HG03565 (cell line): ENCODE measurements around the gene RFLNA.

Experiments used
- ATAC-seq: cut with Tn5 transposase; IDR thresholded peaks from one replicate; pipeline ENCODE4 v1.9.1; 2021; ENCODE audit warnings: mild to moderate bottlenecking, moderate library complexity; ENCODE audit not compliant: unreplicated experiment

The RFLNA gene

DNA sequence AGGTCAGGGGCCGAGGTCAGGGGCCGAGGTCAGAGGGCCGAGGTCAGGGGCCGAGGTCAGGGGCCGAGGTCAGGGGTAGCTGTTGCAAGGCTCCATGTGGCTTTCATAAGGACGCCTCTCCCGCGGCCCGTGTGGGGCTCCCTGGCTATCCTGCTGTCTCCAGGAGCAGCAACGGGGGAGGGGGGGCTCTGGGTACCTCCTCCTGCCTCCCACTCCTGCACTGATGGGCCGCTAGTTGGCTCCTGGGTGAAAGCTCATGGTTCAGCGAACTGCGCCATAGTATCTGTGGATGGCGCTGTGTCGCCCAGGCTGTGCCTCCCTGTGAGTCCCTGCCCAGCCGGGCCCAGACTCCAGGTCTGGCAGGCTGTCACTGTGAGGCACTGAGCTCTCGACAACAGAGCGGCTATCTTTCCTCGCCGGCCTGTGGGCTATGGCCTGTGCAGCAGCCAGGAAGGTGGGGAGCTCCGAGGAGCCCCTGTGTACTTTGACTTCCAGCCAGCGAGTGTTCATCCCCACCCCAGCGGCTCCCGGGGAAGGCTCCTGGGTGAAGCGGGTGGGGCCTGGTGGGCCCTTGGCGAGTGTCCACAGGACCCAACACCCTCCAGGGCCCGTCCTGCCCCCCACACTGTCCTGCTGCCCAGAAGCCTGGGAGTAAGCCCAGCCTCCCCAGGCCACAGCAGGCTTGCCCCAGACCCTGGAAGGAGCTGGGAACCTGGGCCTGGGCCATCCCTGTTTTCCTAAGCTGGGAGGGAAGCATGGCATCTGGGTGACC lies 8.1 kb downstream of the RFLNA start:
- no peak for ATAC-seq

DNA sequence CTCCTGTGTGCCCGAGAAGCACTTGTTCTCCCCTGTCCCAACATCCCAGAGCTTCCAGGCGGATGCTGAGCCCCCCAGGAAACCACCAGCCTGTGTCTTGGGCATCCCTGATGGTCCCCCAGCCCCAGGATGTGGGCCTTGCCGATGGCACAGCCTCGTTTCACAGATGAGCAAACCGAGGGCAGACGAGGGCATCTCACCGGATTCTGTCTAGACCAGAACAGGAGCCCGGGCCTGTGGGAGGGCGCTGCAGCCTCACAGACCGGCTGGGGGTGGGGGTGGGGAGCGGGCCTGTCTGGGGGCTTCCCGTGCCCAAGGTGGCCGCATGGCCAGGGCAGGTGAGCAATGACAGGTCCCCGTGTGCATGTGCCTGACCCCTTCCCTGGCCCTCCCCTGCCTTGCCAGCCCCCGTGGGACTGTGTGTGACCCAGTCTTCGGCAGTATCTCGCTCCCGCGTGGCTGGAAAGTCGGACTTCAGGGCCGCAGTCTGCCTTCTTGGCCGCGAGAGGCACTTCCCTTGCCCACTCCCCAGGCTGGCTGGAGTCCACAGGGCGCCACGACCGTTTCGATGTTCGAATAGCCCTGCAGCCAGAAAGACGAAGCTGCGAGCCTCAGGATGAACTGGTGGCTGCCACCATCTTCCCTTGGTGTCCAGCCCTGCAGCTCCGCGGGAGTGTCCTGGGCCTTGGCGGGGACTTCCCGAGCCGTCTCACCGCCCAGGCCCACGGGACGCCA lies 8.9 kb downstream of the RFLNA start:
- ATAC-seq = no peak

DNA sequence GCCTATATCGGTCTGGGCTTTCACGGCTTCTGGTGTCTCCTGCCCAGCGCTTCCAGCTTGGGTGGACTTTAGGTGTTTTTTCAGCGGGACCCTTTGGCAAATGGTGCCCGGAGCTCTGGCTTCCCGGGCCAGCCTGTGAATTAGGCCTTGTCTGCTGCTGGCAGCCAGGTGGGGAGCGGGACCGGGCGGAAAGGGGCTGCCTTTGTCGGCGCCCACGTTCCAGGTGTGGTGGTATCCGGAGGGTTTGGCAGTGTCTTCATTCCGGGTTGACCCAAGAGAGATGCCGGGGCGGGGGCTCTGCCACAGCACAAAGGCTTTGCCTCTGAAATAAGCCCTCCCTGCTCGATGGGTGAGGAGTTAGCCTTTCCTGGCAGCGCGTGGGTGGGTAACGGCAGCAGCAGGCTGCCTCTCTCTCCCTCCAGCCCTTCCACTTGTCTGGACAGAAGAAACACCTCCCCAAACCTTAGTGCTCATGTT lies 9.5 kb downstream of the RFLNA start:
- ATAC-seq = no peak

DNA sequence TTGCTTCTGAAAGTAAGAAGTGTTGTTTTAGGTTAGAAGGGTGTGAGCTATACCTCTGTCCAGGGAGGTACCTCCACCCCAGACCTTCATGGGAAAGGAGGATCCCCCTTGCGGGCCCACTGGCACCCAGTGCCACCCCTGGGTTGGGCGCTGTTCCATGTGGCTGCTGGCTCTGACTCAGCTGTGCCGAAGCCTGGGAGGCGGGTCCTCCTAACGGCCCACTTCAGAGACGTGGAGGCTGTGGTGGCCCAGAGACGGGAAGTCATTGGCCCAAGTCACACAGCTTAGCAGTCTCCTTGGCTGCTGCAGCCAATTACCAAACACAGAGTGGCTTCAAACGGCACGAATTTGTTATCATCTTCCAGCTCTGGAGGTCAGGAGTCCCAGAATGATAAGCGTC lies 10.2 kb downstream of the RFLNA start:
- ATAC-seq = no peak

DNA sequence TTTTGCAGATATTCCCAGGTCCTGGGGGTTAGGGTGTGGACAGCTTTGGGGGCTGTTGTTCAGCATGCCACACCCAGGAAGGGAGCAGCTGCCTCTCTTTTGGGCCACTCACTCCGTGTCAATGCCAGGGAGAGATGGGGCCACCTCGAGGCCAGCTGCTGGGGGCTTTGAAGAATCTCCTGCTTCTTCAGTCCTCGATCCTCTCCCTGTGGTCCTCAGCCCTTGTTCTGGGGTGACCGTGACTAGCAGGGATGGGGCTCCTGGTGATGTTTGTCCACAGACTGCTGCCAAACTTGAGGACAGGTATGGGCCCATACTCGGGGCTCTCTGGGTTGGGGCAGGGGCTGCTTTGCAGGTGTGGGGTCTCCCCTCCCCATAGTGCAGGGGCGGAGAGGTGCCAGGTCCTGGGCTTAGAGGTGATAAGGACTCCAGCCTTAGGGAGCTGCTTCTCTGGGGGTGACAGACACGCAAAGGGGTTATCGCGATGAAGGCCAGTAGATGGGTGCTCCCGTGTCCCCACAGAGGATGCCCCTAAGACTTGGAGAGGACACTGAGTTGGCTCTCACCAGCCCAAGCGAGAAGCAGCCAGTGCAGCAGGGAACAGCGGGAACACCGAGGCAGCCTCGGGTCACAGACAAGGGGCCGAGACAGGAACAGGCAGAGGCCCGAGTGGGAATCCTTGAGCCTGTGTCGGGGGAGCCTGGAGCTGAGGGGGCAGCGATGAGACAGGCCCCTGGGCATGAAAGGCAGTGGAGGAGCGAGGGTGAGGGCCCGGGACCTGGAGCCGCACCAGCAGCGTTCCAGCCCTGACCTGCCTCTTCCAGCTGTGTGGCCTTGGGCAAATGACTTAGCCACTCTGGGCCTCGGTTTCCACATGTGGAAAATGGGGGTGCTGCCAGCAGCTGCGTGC lies 11.1 kb downstream of the RFLNA start:
- ATAC-seq = no peak

DNA sequence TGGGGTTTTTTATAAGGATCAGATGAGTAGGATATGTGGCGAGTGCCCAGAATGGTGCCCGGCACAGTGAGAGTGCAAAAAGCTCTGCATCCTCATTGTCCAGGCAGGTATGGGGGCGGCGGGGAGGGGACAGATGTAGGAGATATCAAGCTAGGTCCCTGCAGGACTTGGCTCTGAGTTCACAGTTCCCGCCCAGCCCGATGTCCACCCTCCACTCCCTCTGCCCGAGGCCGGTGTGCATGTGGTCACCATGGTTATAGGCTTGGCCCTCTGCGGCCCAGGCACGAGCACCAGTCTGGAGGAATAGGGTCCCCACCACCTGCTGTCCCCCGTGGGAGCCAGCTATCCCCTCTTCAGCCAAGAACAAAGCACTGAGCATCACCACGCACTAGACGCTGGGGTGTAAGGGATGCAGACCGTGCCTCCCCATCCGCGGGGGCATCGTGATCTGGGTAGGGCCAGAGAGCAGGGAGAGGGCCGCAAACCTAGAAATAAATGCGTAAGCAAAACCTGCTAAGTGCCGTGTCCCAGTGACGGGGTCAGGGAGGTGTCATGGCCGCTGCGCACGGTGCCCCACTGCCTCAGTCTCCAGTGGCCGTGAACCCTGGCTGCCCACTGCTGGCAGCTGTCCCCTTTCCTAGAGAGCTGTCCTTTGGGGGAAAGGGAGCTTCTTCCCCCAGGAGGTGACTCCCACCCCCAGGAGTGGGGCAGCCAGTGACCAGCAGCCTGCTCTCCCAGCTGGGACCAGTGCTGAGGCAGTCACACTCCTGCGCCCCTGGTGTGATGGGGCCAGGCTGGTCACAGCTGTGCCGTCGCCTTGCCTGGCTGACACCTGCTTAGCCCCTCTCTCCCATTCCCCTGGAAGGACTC lies 12.0 kb downstream of the RFLNA start:
- ATAC-seq = no peak

DNA sequence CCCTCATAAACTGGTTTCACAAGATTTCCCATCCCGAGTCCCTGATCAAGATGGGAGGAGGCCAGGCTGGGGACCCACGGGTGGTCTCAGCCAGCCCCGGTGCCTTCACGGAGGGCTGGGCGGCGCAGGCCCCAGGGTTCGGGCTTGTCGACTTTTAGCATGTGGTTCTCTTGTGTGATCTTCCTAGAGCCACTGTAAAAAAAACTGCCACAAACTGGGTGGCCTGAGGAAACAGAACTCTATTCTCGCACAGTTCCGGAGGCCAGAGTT lies 12.6 kb downstream of the RFLNA start:
- ATAC-seq = no peak

DNA sequence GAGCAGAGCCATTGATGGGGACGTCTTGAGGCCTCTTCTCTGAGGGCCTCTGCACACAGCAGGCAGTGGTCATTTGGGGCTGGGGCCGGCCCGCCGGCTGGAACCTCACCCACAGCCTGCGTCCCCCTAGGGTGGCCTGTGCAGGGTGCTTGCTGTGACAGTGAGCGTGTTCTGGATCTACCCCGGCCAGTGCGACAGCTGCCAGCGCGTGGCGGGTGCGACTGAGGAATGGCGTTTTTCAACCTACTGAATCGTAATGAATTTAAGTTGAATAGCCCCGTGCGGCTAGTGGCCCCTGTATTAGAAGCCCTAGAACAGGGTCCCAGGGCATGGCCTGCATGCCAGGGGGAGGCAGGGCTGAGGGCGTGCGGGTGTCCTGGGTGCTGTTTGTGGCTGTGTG lies 13.8 kb downstream of the RFLNA start:
- no peak for ATAC-seq

DNA sequence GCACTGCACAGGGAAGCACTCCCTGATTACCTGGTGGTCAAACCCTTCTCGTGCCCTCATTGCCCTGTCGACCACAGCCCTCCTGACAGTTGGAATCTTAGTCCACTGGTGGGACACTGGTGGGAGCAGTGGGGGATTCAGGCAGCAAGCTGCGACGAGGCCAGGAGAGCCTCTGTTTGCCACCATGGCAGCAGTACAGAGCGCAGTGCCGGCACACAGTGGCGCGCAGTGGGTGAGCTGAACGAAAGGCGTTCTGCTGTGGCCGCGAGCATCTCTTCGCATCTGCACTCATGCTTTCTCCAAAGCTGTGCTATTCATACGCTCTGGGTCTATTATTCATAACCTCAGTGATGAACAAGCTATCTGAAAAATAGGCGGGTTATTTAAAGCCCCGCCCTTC lies 14.3 kb downstream of the RFLNA start:
- ATAC-seq = no peak

DNA sequence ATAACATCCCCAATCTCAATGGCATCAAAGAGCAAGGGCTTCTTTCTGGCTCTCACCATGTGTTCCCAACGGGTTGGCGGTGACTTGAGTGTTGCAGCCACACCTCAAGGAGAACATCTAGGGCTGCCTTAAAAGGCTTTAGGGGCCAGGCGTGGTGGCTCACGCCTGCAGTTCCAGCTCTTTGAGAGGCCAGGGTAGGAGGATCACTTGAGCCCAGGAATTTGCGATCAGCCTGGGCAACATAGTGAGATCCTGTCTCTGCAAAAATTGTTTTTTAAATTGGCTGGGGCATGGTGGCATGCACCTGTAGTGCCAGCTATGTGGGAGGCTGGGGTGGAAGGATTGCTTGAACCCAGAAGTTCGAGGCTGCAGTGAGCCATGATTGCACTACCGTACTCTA lies 14.9 kb downstream of the RFLNA start:
- no peak for ATAC-seq

DNA sequence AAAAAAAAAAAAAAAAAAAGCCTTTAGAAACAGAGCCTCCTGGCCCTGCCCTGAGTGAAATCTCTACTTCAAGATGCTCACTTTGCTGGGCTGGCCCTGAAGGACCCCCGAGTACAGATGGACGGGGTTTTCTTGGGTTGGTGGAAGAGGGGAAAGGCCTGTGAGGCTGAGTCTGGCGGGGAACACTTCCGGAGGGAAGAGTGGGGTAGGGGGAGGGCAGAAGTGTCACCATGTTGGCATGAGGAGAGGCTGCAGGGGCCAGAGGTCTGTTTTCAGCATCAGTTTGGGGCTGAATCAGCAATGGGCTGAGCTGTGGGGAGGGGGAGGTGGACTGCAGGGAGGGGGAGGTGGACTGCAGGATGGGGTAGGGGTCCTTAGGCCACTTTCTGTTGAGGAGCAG lies 15.3 kb downstream of the RFLNA start:
- ATAC-seq = no peak

DNA sequence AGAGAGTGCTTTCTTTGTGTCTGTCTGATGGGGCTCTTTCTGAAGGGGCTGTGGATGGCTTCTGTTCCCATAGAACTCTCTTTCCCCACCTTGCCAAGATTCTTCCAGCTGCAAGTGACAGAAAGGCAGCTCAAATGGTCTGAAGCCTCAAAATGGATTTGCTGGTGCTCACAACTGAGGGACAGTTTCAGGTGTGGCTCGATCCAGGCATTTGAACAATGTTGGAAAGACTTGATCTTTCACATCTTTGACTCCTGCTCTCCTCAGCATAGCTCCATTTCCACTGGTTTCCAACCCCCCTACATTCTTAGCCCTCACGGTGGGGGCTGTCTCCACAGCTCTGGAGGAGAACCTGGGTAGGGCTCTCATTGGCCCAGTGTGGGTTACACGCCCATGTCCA lies 15.9 kb downstream of the RFLNA start:
- ATAC-seq = no peak

DNA sequence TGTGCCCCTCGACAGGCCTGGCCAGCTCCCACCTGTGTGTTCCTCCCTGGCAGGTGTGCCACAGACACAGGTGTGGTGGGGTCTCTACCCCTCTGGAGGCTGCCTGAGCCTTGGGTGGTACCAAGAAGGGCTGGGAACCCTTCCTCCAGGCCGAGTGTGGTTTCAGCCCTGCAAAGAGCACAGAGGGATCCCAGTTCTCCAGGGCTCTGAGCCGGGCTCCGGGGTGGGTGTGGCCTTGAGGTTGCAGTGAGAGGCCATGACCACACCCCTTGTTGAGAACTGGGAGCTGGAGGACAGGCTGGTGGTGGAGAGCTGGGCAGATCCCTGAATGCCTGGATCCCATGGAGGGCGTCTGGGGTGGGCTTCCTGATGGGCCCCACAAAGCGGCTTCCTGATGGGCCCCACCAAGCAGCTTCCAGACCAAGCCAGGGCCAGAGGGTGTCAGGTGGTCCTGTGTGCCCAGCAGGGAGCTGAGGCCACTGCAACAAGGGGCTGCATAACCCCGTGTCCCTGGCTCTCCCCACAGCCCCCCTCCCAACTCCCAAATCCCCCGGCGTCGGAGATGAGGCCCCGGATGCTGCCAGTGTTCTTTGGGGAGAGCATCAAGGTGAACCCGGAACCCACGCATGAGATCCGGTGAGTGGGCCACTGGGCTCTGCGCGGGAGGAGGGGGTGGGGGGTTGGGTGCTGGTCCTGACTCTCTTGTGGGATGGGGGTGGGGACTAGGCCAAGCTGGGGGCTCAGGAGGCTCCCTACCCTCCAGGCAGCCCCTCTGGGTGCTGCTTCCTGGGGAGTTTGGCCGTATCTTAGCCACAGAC lies 16.6 kb downstream of the RFLNA start:
- no peak for ATAC-seq

DNA sequence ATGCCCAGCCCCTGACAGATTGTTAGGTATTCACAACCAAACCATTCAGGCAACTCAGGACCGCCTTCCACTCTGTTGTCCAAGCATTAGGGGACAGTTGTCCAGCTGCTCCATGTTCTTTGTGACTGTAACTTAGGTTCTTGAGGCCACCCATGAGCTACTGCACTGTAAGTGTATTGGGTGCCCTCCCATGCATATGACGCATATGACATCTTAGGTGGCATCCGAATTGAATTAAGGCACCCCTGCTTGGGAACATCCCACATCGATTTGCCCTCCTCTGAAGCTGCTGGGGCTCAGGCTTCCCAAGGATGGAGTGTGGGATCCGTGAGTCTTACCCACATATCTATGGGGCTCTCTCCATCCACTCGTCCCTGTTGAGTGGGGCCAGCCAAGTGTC lies 17.7 kb downstream of the RFLNA start:
- ATAC-seq = no peak

DNA sequence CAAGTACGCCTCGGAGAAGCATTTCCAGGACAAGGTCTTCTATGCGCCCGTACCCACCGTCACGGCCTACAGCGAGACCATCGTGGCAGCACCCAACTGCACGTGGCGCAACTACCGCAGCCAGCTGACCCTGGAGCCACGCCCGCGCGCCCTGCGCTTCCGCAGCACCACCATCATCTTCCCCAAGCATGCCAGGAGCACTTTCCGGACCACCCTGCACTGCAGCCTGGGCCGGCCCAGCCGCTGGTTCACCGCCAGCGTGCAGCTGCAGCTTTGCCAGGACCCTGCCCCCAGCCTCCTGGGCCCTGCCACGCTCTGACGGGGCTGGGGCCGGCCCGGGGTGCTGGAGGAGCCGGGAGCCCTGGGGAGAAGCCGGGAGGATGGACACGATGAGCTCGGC lies 19.3 kb downstream of the RFLNA start:
- no peak for ATAC-seq

DNA sequence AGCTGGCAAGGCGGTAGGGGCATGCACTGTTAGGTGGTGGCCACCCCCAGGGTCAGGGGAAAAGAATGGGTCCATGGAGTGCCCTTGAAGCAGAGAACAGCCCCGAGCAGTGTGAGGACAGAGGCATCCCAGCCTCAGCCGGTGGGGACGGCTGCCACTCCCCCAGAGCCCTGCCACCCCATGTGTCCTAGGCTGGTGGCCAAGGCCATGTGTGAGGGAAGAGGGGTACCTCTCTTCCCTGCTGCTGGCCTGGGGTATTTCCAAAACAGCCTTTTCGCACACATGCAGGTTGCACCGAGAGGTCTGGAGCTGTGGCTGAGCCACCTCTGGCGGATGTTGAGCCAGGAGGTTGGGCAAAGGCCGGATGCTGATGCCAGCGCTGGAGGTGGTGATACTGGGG lies 19.9 kb downstream of the RFLNA start:
- no peak for ATAC-seq

DNA sequence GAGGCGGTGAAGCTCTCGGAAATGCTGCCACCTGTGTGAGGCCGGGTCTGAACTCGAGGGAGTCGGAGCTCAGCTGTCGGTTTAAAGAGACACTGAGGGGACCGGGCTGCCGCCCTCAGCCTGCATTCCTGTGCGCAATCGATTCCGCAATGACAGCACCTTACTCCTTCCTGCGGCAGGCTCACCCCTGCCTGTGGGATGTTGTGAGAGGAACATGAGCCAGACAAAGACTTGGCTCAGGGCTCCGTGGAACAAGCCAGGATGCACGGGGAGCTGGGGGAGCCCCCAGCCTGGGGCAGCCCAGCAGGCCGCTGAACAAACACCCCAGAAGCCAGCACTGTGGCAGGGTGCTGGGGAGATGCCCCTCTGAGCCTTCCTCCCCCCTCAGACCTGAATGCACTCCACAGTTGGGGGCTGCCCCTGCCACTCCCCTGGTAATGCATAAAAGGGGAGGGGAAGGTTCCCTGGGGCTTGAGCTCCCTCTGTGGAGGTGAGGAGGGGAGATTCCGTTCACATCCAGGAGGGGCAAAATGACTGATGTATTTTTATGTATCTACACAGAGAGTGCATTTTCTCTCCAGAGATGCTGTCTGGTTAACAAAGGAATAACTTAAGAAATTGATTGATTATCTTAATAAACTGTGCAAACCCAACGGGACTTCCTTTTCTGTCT lies 20.6 kb downstream of the RFLNA start:
- ATAC-seq = no peak

DNA sequence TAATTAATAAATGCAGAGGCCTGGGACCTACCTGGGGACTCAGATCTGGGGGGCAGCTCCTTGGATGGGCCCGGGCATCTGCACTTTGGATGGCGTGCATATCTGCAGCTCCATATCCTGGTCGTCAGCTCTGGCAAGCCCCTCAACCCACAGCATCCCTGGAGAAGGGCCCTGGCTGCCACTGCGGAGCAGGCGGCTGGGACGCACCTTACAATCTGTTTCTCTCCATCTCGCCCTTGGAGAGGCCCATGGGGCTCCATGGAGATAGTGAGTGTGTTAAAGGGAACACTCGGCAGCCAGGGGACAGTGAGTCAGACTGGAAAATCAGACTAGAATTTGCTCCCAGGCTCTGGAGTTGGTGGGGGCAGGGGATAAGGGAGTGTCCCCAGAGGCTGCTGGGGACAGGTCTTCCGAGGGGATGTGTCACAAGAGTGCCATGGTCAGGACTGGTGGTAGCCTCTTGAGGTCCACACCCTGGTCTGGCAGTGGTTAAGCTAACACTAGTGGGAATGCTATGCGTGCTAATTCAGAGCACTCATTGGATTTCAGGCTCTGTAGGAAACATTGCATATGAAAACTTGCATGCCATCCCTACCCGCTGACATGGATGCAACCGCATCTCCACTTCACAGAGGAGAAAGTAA lies 21.5 kb downstream of the RFLNA start:
- ATAC-seq = no peak

DNA sequence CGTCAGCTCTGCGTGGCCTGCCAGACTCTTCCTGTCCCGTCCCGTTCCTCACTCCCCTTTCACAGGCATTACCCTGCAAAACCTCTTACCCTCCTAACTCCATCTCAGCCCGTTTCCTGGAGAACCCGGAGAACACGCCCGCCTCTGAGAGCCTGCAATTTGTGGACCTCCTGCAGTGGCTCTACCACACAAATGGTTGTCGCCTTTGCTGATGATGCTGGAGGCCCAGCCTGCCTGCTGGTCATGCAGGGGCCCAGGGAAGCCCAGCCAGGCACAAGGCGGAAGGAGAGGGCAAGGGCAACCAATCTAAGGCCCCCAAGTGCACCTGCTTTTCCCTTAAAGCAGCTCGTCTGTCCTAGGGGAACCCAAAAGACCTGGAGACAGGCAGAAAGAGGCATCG lies 22.5 kb downstream of the RFLNA start:
- no peak for ATAC-seq
